ENCODE measurements around the gene GNL1. TPM values are rescaled to one million over a fixed set of nuclear protein-coding genes. Genes with fewer than 3 reads are reported as not detected.

GNL1 gene
- total RNA-seq, 1 experiment from 2014 or later, result 113 TPM

DNA sequence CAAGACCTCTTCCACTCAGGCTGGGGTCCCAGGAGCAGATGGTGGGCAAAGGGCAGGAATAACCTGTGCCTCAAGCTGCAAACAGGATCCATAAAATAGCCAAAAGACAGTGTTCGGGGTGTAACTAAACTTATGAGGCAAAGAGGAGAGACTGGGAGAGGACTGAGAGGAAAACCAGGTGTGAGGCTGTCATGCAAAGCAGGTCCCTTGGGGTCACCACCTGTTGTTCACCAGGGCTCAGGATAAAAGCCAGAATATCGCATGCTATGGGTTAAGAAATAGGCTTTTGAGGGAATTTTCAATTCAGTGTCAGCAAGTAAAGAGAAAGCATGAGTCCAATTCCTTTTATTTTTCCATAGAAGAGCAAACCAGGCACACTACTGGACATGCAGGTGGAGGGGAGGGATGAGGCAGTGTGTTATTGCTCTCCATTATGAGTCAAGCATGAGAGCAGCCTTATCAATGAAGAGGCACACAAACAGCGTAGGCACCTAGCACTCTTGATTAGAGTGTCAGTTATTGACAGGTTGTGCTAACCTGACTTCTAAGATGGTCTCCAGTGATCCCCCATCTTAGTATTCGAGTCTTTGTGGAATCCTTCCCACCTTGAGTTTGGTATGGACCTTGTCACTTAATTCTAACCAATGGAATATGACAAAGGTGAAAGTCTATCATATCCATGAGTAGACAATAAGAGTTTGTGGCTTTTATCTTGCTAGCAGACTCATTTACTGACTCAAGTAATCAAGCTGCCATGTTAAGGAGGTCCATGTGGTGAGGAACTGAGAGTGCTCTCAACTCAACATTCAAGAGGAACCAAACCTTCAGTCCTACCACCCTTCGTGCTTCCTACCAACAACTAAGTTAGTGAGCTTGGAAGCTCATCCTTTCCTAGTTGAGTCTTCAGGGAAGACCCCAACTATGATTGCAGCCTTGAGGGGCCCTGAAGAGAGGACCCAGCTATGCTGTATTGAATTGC, 48.2 kb downstream of the GNL1 start:
- no peaks in the 10 kb centered on the region for H3K27me3 ChIP-seq (ENCODE audit: insufficient read depth, low read length)
- no peaks in the 10 kb centered on the region for H3K9me2 ChIP-seq (ENCODE audit: insufficient read depth)
- no peaks in the 10 kb centered on the region for H3K9me3 ChIP-seq (ENCODE audit: control insufficient read depth in 1 of 2, insufficient read depth in 1 of 2, low read depth in 1 of 2, low read length in 2 of 2)
- RAD21 ChIA-PET (ENCODE audit: low non-redundant PET in 1 of 2, low total read pairs in 2 of 2, uncharacterized antibody in 2 of 2, unreplicated experiment in 2 of 2), result no interaction called here
- no peak overlapping the region for H2AFZ ChIP-seq (ENCODE audit: low read depth, low read length, poor library complexity, severe bottlenecking)
- CTCF ChIA-PET, result interaction anchor here (0.8 kb wide), 1 partner anchor 37 kb away, joined by 3 read pairs; no protein-coding TSS in a partner anchor
- H3K27ac ChIP-seq (ENCODE audit: low read depth, low read length), result no peak overlapping the region
- no peak overlapping the region for H3K4me2 ChIP-seq (ENCODE audit: low read length)
- intact Hi-C loops (cut with micrococcal nuclease), result no loop called here
- no peaks in the 10 kb centered on the region for H3K79me2 ChIP-seq (ENCODE audit: insufficient read depth, low read length)
- H3K36me3 ChIP-seq (ENCODE audit: control insufficient read depth in 1 of 2, insufficient read depth in 2 of 2, low read length in 2 of 2), result no peaks in the 10 kb centered on the region
- no peaks in the 10 kb centered on the region for H4K20me1 ChIP-seq (ENCODE audit: insufficient read depth)
- BruUV-seq (replicated peaks), result no TSS peak
- no peak overlapping the region for H3K4me3 ChIP-seq (replicated peaks in 1 of 2; ENCODE audit: low read depth in 1 of 2, low read length in 2 of 2)
- POLR2A ChIA-PET, result no interaction called here
- no peak overlapping the region for H3K9ac ChIP-seq (ENCODE audit: low read length)
- ATAC-seq (no peak), DNase-seq (ENCODE audit: low read depth, low spot score) (no peak)
- H3K4me1 ChIP-seq (ENCODE audit: control insufficient read depth in 1 of 2, insufficient read depth in 2 of 2, low read length in 2 of 2), result peaks cover 0 to 6% of the 10 kb centered on the region in 2 experiments; a peak in 1 of 4 replicates
- TF ChIP-seq SIN3A (IDR thresholded peaks at IDR 0.05; ENCODE audit: low read depth) (no peak), JUND (IDR thresholded peaks at IDR 0.05) (no peak), EGR1 (IDR thresholded peaks at IDR 0.05; ENCODE audit: low read depth) (no peak), SRF (IDR thresholded peaks at IDR 0.05; ENCODE audit: low read depth) (no peak)

- Histone ChIP-seq H4K20me1 (ENCODE audit: insufficient read depth) (no peaks in the 10 kb centered on the region), H3K4me2 (ENCODE audit: low read length) (no peak overlapping the region), H3K9ac (ENCODE audit: low read length) (no peak overlapping the region), H3K9me2 (ENCODE audit: insufficient read depth) (no peaks in the 10 kb centered on the region), H3K9me3 (ENCODE audit: control insufficient read depth in 1 of 2, insufficient read depth in 1 of 2, low read depth in 1 of 2, low read length in 2 of 2) (no peaks in the 10 kb centered on the region), H3K27ac (ENCODE audit: low read depth, low read length) (no peak overlapping the region), H3K4me1 (ENCODE audit: control insufficient read depth in 1 of 2, insufficient read depth in 2 of 2, low read length in 2 of 2) (peaks cover 0 to 6% of the 10 kb centered on the region in 2 experiments; a peak in 2 of 4 replicates), H3K27me3 (ENCODE audit: insufficient read depth, low read length) (no peaks in the 10 kb centered on the region), H3K79me2 (ENCODE audit: insufficient read depth, low read length) (no peaks in the 10 kb centered on the region), H3K4me3 (replicated peaks in 1 of 2; ENCODE audit: low read depth in 1 of 2, low read length in 2 of 2) (no peak overlapping the region), H2AFZ (ENCODE audit: low read depth, low read length, poor library complexity, severe bottlenecking) (no peak overlapping the region), H3K36me3 (ENCODE audit: control insufficient read depth in 1 of 2, insufficient read depth in 2 of 2, low read length in 2 of 2) (no peaks in the 10 kb centered on the region)
- CTCF ChIA-PET, result interaction anchor here (2.0 kb wide), 1 partner anchor 41 kb away, joined by 7 read pairs; no protein-coding TSS in a partner anchor
- POLR2A ChIA-PET, result interaction anchor here (1.3 kb wide), 1 partner anchor 10 kb away, joined by 9 read pairs; no protein-coding TSS in a partner anchor
- intact Hi-C loops (cut with micrococcal nuclease), result no loop called here
- RAD21 ChIA-PET (ENCODE audit: low non-redundant PET in 1 of 2, low total read pairs in 2 of 2, uncharacterized antibody in 2 of 2, unreplicated experiment in 2 of 2), result no interaction called here
- no TSS peak for BruUV-seq (replicated peaks)
- ATAC-seq (no peak), DNase-seq (ENCODE audit: low read depth, low spot score) (no peak)
- TF ChIP-seq, protein P1, sequence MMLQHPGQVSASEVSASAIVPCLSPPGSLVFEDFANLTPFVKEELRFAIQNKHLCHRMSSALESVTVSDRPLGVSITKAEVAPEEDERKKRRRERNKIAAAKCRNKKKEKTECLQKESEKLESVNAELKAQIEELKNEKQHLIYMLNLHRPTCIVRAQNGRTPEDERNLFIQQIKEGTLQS (IDR thresholded peaks at IDR 0.05), result no peak
- TF ChIP-seq TCF7L2 (IDR thresholded peaks at IDR 0.05; ENCODE audit: borderline replicate concordance, extremely low read depth, insufficient read depth, insufficient read length), result no peak
- no peak for TF ChIP-seq CEBPB (IDR thresholded peaks at IDR 0.05; ENCODE audit: low read depth)
- no peak for TF ChIP-seq YY1 (IDR thresholded peaks at IDR 0.05; ENCODE audit: extremely low read depth, insufficient replicate concordance, low read depth, low read length)
- TF ChIP-seq CTCF (IDR thresholded peaks at IDR 0.05 in 2 of 3, conservative IDR thresholded peaks at IDR 0.05 in 1 of 3; ENCODE audit: borderline replicate concordance in 1 of 3, insufficient read depth in 1 of 3, low read depth in 2 of 3, low read length in 2 of 3), result no peak
- no peak for TF ChIP-seq MAX (IDR thresholded peaks at IDR 0.05)
- no peak for TF ChIP-seq ZNF274 (IDR thresholded peaks at IDR 0.05; ENCODE audit: low read depth, low read length)
- no peak for TF ChIP-seq ELF1 (IDR thresholded peaks at IDR 0.05; ENCODE audit: borderline replicate concordance, low read depth)
- no peak for TF ChIP-seq FOSL1 (IDR thresholded peaks at IDR 0.05; ENCODE audit: low read depth)
- no peak for TF ChIP-seq CBX3 (IDR thresholded peaks at IDR 0.05; ENCODE audit: low read depth)
- no peak for TF ChIP-seq POLR2A (IDR thresholded peaks at IDR 0.05; ENCODE audit: borderline replicate concordance, extremely low read depth, insufficient read depth, insufficient read length)
- no peak for TF ChIP-seq RAD21 (IDR thresholded peaks at IDR 0.05; ENCODE audit: low read depth)
These were observed 55.6 kb downstream of the GNL1 start for GRCh38 chr6:30500421-30501355.

Measured in HCT116 (cell line).